Endothelial cell of umbilical vein (primary cell): Measurements from ENCODE around the gene SLC23A3. TPM values are rescaled to one million over a fixed set of nuclear protein-coding genes. Genes with fewer than 3 reads are reported as not detected.

ENCODE experiments used
- BruUV-seq: library from RNA; stranded (reverse); fragments of 400-500 nt; replicated peaks from 2 replicates; lab custom pipeline; 2021; lab: Mats Ljungman, UMichigan
- CTCF ChIA-PET: fragments of 300-600, 350-600 bp; sonication (Branson Sonifier 250); formaldehyde crosslinking; loops from one replicate; lab custom pipeline; 2021; ENCODE audit warnings: antibody characterized with exemption, inconsistent platforms; lab: Charles Lee
- POLR2A ChIA-PET: fragments of 300-600, 350-600 bp; sonication (Branson Sonifier 250); formaldehyde crosslinking; loops from one replicate; lab custom pipeline; 2021; ENCODE audit warnings: antibody characterized with exemption, inconsistent platforms; lab: Charles Lee
- DNase-seq: peaks from one replicate; pipeline ENCODE4 v3.0.0-alpha.2; 2011; ENCODE audit warnings: low read depth, low spot score
- FAIRE-seq: peaks from 2 replicates; lab custom pipeline; 2011; peaks lifted over from hg19 to GRCh38; lab: Jason Lieb, UNC
- H2AFZ ChIP-seq: 2 replicates; pipeline ENCODE4 v1.6.0; 2012; ENCODE audit warnings: low read depth, low read length, control low read depth, inconsistent platforms
- H3K27ac ChIP-seq: 2 replicates; pipeline ENCODE4 v1.5.1; 2011; ENCODE audit warnings: low read depth, mild to moderate bottlenecking, control low read depth, low read length, moderate library complexity; ENCODE audit not compliant: insufficient read depth
- H3K27me3 ChIP-seq, 2 experiments: 2 replicates each; pipeline versions ENCODE4 v1.6.0 to v1.6.1; 2011; ENCODE audit warnings: low read length in 2 of 2, mixed read lengths in 1 of 2; ENCODE audit not compliant: control insufficient read depth in 2 of 2, insufficient read depth in 2 of 2
- H3K36me3 ChIP-seq, 2 experiments: 2 replicates in 1 of 2; 3 replicates in 1 of 2; pipeline ENCODE4 v1.5.1; 2011; ENCODE audit warnings: low read length in 2 of 2, mild to moderate bottlenecking in 1 of 2, moderate library complexity in 1 of 2; ENCODE audit not compliant: control insufficient read depth in 2 of 2, insufficient read depth in 2 of 2; ENCODE audit errors: extremely low read depth in 1 of 2
- H3K4me1 ChIP-seq: 3 replicates; pipeline ENCODE4 v1.5.1; 2011; ENCODE audit warnings: mild to moderate bottlenecking, low read length; ENCODE audit not compliant: control insufficient read depth, insufficient read depth; ENCODE audit errors: extremely low read depth
- H3K4me2 ChIP-seq: 2 replicates; pipeline ENCODE4 v1.6.1; 2011; ENCODE audit warnings: low read length, control low read depth, mixed read lengths; ENCODE audit not compliant: insufficient read depth
- H3K4me3 ChIP-seq, 3 experiments: fragments of 200-600 bp in 1 of 3; sonication (generic), shearing (Covaris generic) in 1 of 3; replicated peaks in 1 of 3; 2 replicates each; pipeline ENCODE4 v1.5.1; 2011 to 2016; ENCODE audit warnings: control low read depth in 3 of 3, low read length in 3 of 3, mild to moderate bottlenecking in 2 of 3, inconsistent platforms in 1 of 3, low read depth in 1 of 3, moderate library complexity in 1 of 3; ENCODE audit not compliant: insufficient read depth in 1 of 3
- H3K79me2 ChIP-seq: 2 replicates; pipeline ENCODE4 v1.6.0; 2012; ENCODE audit warnings: low read length, inconsistent platforms; ENCODE audit not compliant: control insufficient read depth, insufficient read depth
- H3K9ac ChIP-seq: replicated peaks from 2 replicates; pipeline ENCODE3; 2011; ENCODE audit warnings: low read length, control low read depth; ENCODE audit not compliant: insufficient read depth; ENCODE audit errors: extremely low read depth
- H3K9me1 ChIP-seq: replicated peaks from 3 replicates; pipeline ENCODE4 v1.6.0; 2011; ENCODE audit warnings: mild to moderate bottlenecking, low read length; ENCODE audit not compliant: control insufficient read depth, insufficient read depth; ENCODE audit errors: extremely low read depth
- H3K9me3 ChIP-seq: replicated peaks from 2 replicates; pipeline ENCODE4 v1.5.1; 2012; ENCODE audit warnings: low read length, inconsistent platforms; ENCODE audit not compliant: control insufficient read depth, insufficient read depth
- H4K20me1 ChIP-seq: replicated peaks from 2 replicates; pipeline ENCODE3; 2011; ENCODE audit warnings: mild to moderate bottlenecking, low read length; ENCODE audit not compliant: control insufficient read depth, insufficient read depth; ENCODE audit errors: extremely low read depth
- CTCF ChIP-seq, 2 donors: IDR thresholded peaks; 1 replicate in 1 of 2; 2 replicates in 1 of 2; pipeline ENCODE4 v1.5.1; 2011; ENCODE audit warnings: low read length in 2 of 2, mild to moderate bottlenecking in 2 of 2, moderate library complexity in 2 of 2, control low read depth in 1 of 2, inconsistent platforms in 1 of 2, low read depth in 1 of 2; ENCODE audit not compliant: insufficient read depth in 1 of 2; ENCODE audit errors: extremely low read depth in 1 of 2
- EZH2 ChIP-seq: IDR thresholded peaks from 2 replicates; pipeline ENCODE4 v1.6.1; 2012; ENCODE audit warnings: borderline replicate concordance, low read depth, mild to moderate bottlenecking, moderate library complexity, low read length, inconsistent platforms; ENCODE audit not compliant: severe bottlenecking
- GATA2 ChIP-seq: IDR thresholded peaks from 2 replicates; pipeline ENCODE4 v1.7.0; 2011; ENCODE audit warnings: low read depth, mild to moderate bottlenecking, moderate library complexity, mixed read lengths, low read length; ENCODE audit not compliant: insufficient read length, insufficient read depth
- JUN ChIP-seq: IDR thresholded peaks from 2 replicates; pipeline ENCODE4 v1.6.1; 2011; ENCODE audit warnings: borderline replicate concordance, low read depth; ENCODE audit not compliant: insufficient read length, insufficient read depth
- MAX ChIP-seq: IDR thresholded peaks from 2 replicates; pipeline ENCODE4 v1.6.1; 2011; ENCODE audit not compliant: insufficient read depth, insufficient read length
- MYC ChIP-seq: IDR thresholded peaks from one replicate; pipeline ENCODE4 v1.6.1; 2011; ENCODE audit warnings: mild to moderate bottlenecking, low read depth, low read length
- POLR2A ChIP-seq: IDR thresholded peaks from 2 replicates; pipeline ENCODE4 v1.6.1; 2012; ENCODE audit warnings: low read depth, mild to moderate bottlenecking, control low read depth, low read length
- POLR2AphosphoS5 ChIP-seq: IDR thresholded peaks from 2 replicates; pipeline ENCODE4 v1.6.1; 2012; ENCODE audit warnings: low read depth, mild to moderate bottlenecking, control low read depth, low read length, moderate library complexity; ENCODE audit not compliant: insufficient read depth
- dilution Hi-C: fragments of 300-500 bp; cut with MboI; formaldehyde crosslinking; loops from one replicate; pipeline ENCODE4 v1.15.0; 2019; ENCODE audit warnings: low sequenced_read_pairs; ENCODE audit not compliant: extremely low pct_ligation_motif_present
- intact Hi-C: fragments of 100-400 bp; cut with micrococcal nuclease; formaldehyde crosslinking; loops from one replicate; pipeline ENCODE4 v1.10.0; 2022
- polyA plus RNA-seq, 4 experiments: library from polyadenylated mRNA; depleted of rRNA in 3 of 4; stranded (reverse) in 3 of 4; unstranded in 1 of 4; fragments of >200 nt; gene quantifications; 2 replicates each; pipeline versions ENCODE4 v1.2.1 to v1.2.3, GENCODE V29; 2011 to 2012; ENCODE audit warnings: missing spikeins in 1 of 4
- total RNA-seq: library from RNA; stranded (reverse); gene quantifications from 2 replicates; pipeline ENCODE4 v1.2.3, GENCODE V29; 2021

SLC23A3 gene
- total and polyA plus RNA-seq, 2 donors (not counting 3 experiments of a cell fraction or from before 2014, with no cell fraction given), result 2.7 to 7.1 TPM

GRCh38 chr2:219123356-219124135 lies 46.3 kb downstream of the SLC23A3 start:
- DNase-seq (no peak), FAIRE-seq (no peak)
- no peak overlapping the region for H3K4me2 ChIP-seq
- dilution Hi-C loops (no loop called here), intact Hi-C loops (no loop called here)
- H4K20me1 ChIP-seq, result no peaks in the 10 kb centered on the region
- no peak overlapping the region for H3K9ac ChIP-seq
- H2AFZ ChIP-seq, result no peak overlapping the region
- TF ChIP-seq GATA2 (no peak), MYC (no peak), POLR2AphosphoS5 (no peak), MAX (no peak), EZH2 (no peak), POLR2A (no peak), CTCF (IDR thresholded peaks at IDR 0.05; ENCODE audit: extremely low read depth in 1 of 2, insufficient read depth in 1 of 2, low read depth in 1 of 2, low read length in 2 of 2) (no peak), JUN (no peak)
- ChIA-PET CTCF (interaction anchor here (0.8 to 9.5 kb wide), 8 partner anchors 19 to 247 kb away, joined by 3 to 178 read pairs (median 53); partner anchors contain the start of gene IHH), POLR2A (no interaction called here)
- no peak overlapping the region for H3K27ac ChIP-seq
- H3K9me1 ChIP-seq, result no peaks in the 10 kb centered on the region
- H3K79me2 ChIP-seq, result no peaks in the 10 kb centered on the region
- BruUV-seq, result no TSS peak
- H3K27me3 ChIP-seq, result no peaks in the 10 kb centered on the region
- H3K4me1 ChIP-seq, result no peaks in the 10 kb centered on the region
- H3K36me3 ChIP-seq, result no peaks in the 10 kb centered on the region
- no peak overlapping the region for H3K4me3 ChIP-seq
- H3K9me3 ChIP-seq, result no peaks in the 10 kb centered on the region
